IMR-90 (cell line): ENCODE measurements around the gene CST1. TPM values are rescaled to one million over a fixed set of nuclear protein-coding genes. Genes with fewer than 3 reads are reported as not detected.

Source experiments
- ATAC-seq: fragments of 200-7000 bp; cut with Tn5 transposase; 2 replicates; pipeline ENCODE4 v1.9.1; 2020; ENCODE audit warnings: low read depth, mild to moderate bottlenecking, moderate library complexity
- BruUV-seq: library from RNA; stranded (reverse); fragments of 400-500 nt; replicated peaks from 2 replicates; lab custom pipeline; 2021; lab: Mats Ljungman, UMichigan
- CTCF ChIA-PET: fragments of 300-600 bp; formaldehyde crosslinking; extraction: SDS; loops from one replicate; lab custom pipeline; 2021; ENCODE audit warnings: antibody characterized with exemption; lab: Yijun Ruan, JAX
- POLR2A ChIA-PET: fragments of 300-600 bp; sonication (Branson Sonifier 250); formaldehyde crosslinking; loops from one replicate; lab custom pipeline; 2022; ENCODE audit warnings: antibody characterized with exemption; ENCODE audit not compliant: unreplicated experiment; lab: Charles Lee
- DNase-seq: peaks from one replicate; pipeline ENCODE4 v3.0.0; 2013
- H2AFZ ChIP-seq: replicated peaks from 2 replicates; pipeline ENCODE3; 2013; ENCODE audit warnings: low read length, mild to moderate bottlenecking; ENCODE audit not compliant: poor library complexity
- H2AK5ac ChIP-seq: 2 replicates; pipeline ENCODE4 v1.6.1; 2013; ENCODE audit warnings: low read depth, low read length, inconsistent platforms
- H2AK9ac ChIP-seq: replicated peaks from 2 replicates; pipeline ENCODE3; 2013; ENCODE audit warnings: mild to moderate bottlenecking, low read depth, low read length, moderate library complexity; ENCODE audit not compliant: poor library complexity
- H2BK120ac ChIP-seq: 2 replicates; pipeline ENCODE4 v1.6.1; 2013; ENCODE audit warnings: low read depth, low read length, inconsistent platforms
- H2BK15ac ChIP-seq: 3 replicates; pipeline ENCODE4 v1.6.1; 2013; ENCODE audit warnings: low read depth, low read length, inconsistent platforms
- H2BK20ac ChIP-seq: 2 replicates; pipeline ENCODE4 v1.6.1; 2013; ENCODE audit warnings: low read depth, mild to moderate bottlenecking, inconsistent platforms, low read length, moderate library complexity
- H2BK5ac ChIP-seq: 2 replicates; pipeline ENCODE4 v1.6.1; 2013; ENCODE audit warnings: mild to moderate bottlenecking, low read depth, low read length, inconsistent platforms; ENCODE audit not compliant: poor library complexity, severe bottlenecking
- H3K14ac ChIP-seq: replicated peaks from 2 replicates; pipeline ENCODE4 v1.6.1; 2013; ENCODE audit warnings: low read depth, low read length, inconsistent platforms
- H3K18ac ChIP-seq: 2 replicates; pipeline ENCODE4 v1.6.1; 2013; ENCODE audit warnings: low read depth, low read length, control low read depth
- H3K23ac ChIP-seq: 2 replicates; pipeline ENCODE4 v1.6.1; 2013; ENCODE audit warnings: low read depth, low read length, inconsistent platforms
- H3K27ac ChIP-seq: 2 replicates; pipeline ENCODE4 v1.5.1; 2013; ENCODE audit warnings: mild to moderate bottlenecking, control low read depth, low read length; ENCODE audit not compliant: insufficient read depth
- H3K27me3 ChIP-seq: 2 replicates; pipeline ENCODE4 v1.6.1; 2013; ENCODE audit warnings: low read length; ENCODE audit not compliant: control insufficient read depth, insufficient read depth
- H3K36me3 ChIP-seq: 2 replicates; pipeline ENCODE4 v1.6.1; 2013; ENCODE audit warnings: low read length, mixed read lengths; ENCODE audit not compliant: control insufficient read depth, insufficient read depth
- H3K4ac ChIP-seq: 2 replicates; pipeline ENCODE4 v1.6.1; 2013; ENCODE audit warnings: low read depth, low read length, inconsistent platforms
- H3K4me1 ChIP-seq: 2 replicates; pipeline ENCODE4 v1.6.1; 2013; ENCODE audit warnings: low read length, mixed read lengths; ENCODE audit not compliant: control insufficient read depth, insufficient read depth
- H3K4me2 ChIP-seq: 2 replicates; pipeline ENCODE4 v1.6.1; 2013; ENCODE audit warnings: low read depth, mild to moderate bottlenecking, control low read depth, low read length, moderate library complexity
- H3K4me3 ChIP-seq: 2 replicates; pipeline ENCODE4 v1.5.1; 2013; ENCODE audit warnings: low read depth, mild to moderate bottlenecking, control low read depth, low read length, moderate library complexity; ENCODE audit not compliant: insufficient read depth
- H3K56ac ChIP-seq: 2 replicates; pipeline ENCODE4 v1.6.1; 2013; ENCODE audit warnings: low read length, inconsistent platforms; ENCODE audit not compliant: insufficient read depth; ENCODE audit errors: extremely low read depth
- H3K79me1 ChIP-seq, 2 experiments: 2 replicates each; pipeline ENCODE4 v1.6.1; 2013; ENCODE audit warnings: low read length in 2 of 2, inconsistent platforms in 1 of 2, low read depth in 1 of 2
- H3K9ac ChIP-seq: 2 replicates; pipeline ENCODE4 v1.6.1; 2013; ENCODE audit warnings: low read depth, low read length, control low read depth
- H3K9me1 ChIP-seq: 2 replicates; pipeline ENCODE4 v1.6.1; 2013; ENCODE audit warnings: low read length, inconsistent platforms; ENCODE audit not compliant: insufficient read depth
- H3K9me3 ChIP-seq: 2 replicates; pipeline ENCODE4 v1.6.1; 2013; ENCODE audit warnings: low read length; ENCODE audit not compliant: control insufficient read depth, insufficient read depth
- H4K20me1 ChIP-seq: 2 replicates; pipeline ENCODE4 v1.6.1; 2013; ENCODE audit warnings: low read length, inconsistent platforms; ENCODE audit not compliant: insufficient read depth
- H4K5ac ChIP-seq: 2 replicates; pipeline ENCODE4 v1.6.1; 2013; ENCODE audit warnings: mild to moderate bottlenecking, low read depth, low read length, control low read depth
- H4K8ac ChIP-seq, 2 experiments: 2 replicates each; pipeline ENCODE4 v1.6.1; 2013; ENCODE audit warnings: low read depth in 2 of 2, low read length in 2 of 2, control low read depth in 1 of 2, inconsistent platforms in 1 of 2
- H4K91ac ChIP-seq: 2 replicates; pipeline ENCODE4 v1.6.1; 2013; ENCODE audit warnings: low read depth, low read length, inconsistent platforms; ENCODE audit not compliant: insufficient read depth
- CEBPB ChIP-seq: IDR thresholded peaks from 2 replicates; pipeline ENCODE4 v1.6.1; 2012; ENCODE audit warnings: low read depth, low read length, improper control_type of control experiment
- CHD1 ChIP-seq: IDR thresholded peaks from 2 replicates; pipeline ENCODE4 v1.6.1; 2012; ENCODE audit warnings: low read depth, low read length, improper control_type of control experiment
- CTCF ChIP-seq: conservative IDR thresholded peaks from 2 replicates; pipeline ENCODE4 v1.5.1; 2012; ENCODE audit warnings: mild to moderate bottlenecking, low read depth, low read length, improper control_type of control experiment
- ELK1 ChIP-seq: fragments of 150-350 bp; IDR thresholded peaks from 2 replicates; pipeline ENCODE4 v1.6.1; 2016; ENCODE audit warnings: low read depth, mild to moderate bottlenecking, low read length, moderate library complexity, borderline replicate concordance
- MAFK ChIP-seq: IDR thresholded peaks from 2 replicates; pipeline ENCODE4 v1.6.1; 2012; ENCODE audit warnings: low read depth, low read length, improper control_type of control experiment
- MAZ ChIP-seq: IDR thresholded peaks from 2 replicates; pipeline ENCODE4 v1.6.1; 2012; ENCODE audit warnings: low read depth, mild to moderate bottlenecking, low read length, improper control_type of control experiment, moderate library complexity, borderline replicate concordance
- NFE2L2 ChIP-seq: fragments of 150-350 bp; IDR thresholded peaks from 2 replicates; pipeline ENCODE4 v1.6.1; 2016; ENCODE audit warnings: low read depth, mild to moderate bottlenecking, low read length
- POLR2A ChIP-seq: IDR thresholded peaks from 2 replicates; pipeline ENCODE4 v1.6.1; 2012; ENCODE audit warnings: mild to moderate bottlenecking, low read depth, low read length
- RAD21 ChIP-seq: IDR thresholded peaks from 2 replicates; pipeline ENCODE4 v1.6.1; 2012; ENCODE audit warnings: low read length, improper control_type of control experiment
- RFX5 ChIP-seq: IDR thresholded peaks from 2 replicates; pipeline ENCODE4 v1.8.0; 2012; ENCODE audit warnings: low read depth, mild to moderate bottlenecking, low read length, moderate library complexity
- USF2 ChIP-seq: fragments of 150-350 bp; IDR thresholded peaks from 2 replicates; pipeline ENCODE4 v1.6.1; 2017; ENCODE audit warnings: mild to moderate bottlenecking, antibody characterized with exemption, low read length, low read depth
- WGBS, 2 experiments: methylation state at CpG; one replicate each; pipeline versions ENCODE4 v1.1.5 to v1.1.7; 2013; ENCODE audit warnings: missing lambda C conversion rate in 2 of 2; ENCODE audit not compliant: insufficient read length in 1 of 2; ENCODE audit errors: extremely low coverage in 2 of 2; 5-methylcytosine and 5-hydroxymethylcytosine counted together
- dilution Hi-C: fragments of 300-500 bp; cut with HindIII; formaldehyde crosslinking; loops from one replicate; pipeline ENCODE4 v1.14.3; 2018; ENCODE audit warnings: low sequenced_read_pairs; ENCODE audit not compliant: unreplicated experiment
- in situ Hi-C: fragments of 300-500 bp; cut with MboI; formaldehyde crosslinking; loops from 3 replicates; pipeline ENCODE4 v1.14.3; 2019; ENCODE audit warnings: low sequenced_read_pairs, inconsistent platforms, mixed read lengths
- intact Hi-C: fragments of 100-400 bp; cut with micrococcal nuclease; formaldehyde crosslinking; loops from 2 replicates; pipeline ENCODE4 v1.10.0; 2022
- polyA plus RNA-seq, 3 experiments: library from polyadenylated mRNA; depleted of rRNA; stranded (reverse); fragments of >200 nt; gene quantifications; 2 replicates each; pipeline ENCODE4 v1.2.3, GENCODE V29; 2012; ENCODE audit warnings: low replicate concordance in 1 of 3
- total RNA-seq: library from RNA; depleted of rRNA; stranded (reverse); fragments of >200 nt; gene quantifications from 2 replicates; pipeline ENCODE4 v1.2.3, GENCODE V29; 2012

CST1 gene
- total and polyA plus RNA-seq, 2 of the 4 experiments (the other 2 are of a cell fraction) = not detected

- ChIA-PET POLR2A (no interaction called here), CTCF (no interaction called here)
- ATAC-seq (no peak), DNase-seq (no peak)
- Histone ChIP-seq H3K4ac (no peak overlapping the region), H2BK5ac (no peak overlapping the region), H3K18ac (no peak overlapping the region), H2AK9ac (no peak overlapping the region), H2BK120ac (no peak overlapping the region), H4K8ac (no peak overlapping the region), H4K20me1 (no peaks in the 10 kb centered on the region), H3K36me3 (no peaks in the 10 kb centered on the region), H3K4me3 (no peak overlapping the region), H2AFZ (no peak overlapping the region), H3K4me2 (no peak overlapping the region), H3K56ac (no peak overlapping the region), H3K14ac (no peak overlapping the region), H3K9me3 (no peaks in the 10 kb centered on the region), H4K5ac (no peak overlapping the region), H3K4me1 (peaks cover 5% of the 10 kb centered on the region), H3K79me1 (no peaks in the 10 kb centered on the region), H3K9me1 (0 out of 2 replicates have a peak, but pooled peaks cover 9% of the 10 kb centered on the region), H2BK15ac (no peak overlapping the region), H3K9ac (no peak overlapping the region), H4K91ac (no peak overlapping the region), H3K27ac (no peak overlapping the region), H2BK20ac (no peak overlapping the region), H2AK5ac (no peak overlapping the region), H3K27me3 (peaks cover 7% of the 10 kb centered on the region; the same call in 1 of the 2 replicates), H3K23ac (no peak overlapping the region)
- dilution Hi-C loops (no loop called here), intact Hi-C loops (no loop called here), in situ Hi-C loops (no loop called here)
- BruUV-seq = no TSS peak
- no CpG with 5 or more reads among the region's 11 CpGs for WGBS, 2 experiments
- no peak for TF ChIP-seq USF2
- no peak for TF ChIP-seq CEBPB
- no peak for TF ChIP-seq CHD1
- no peak for TF ChIP-seq RFX5
- TF ChIP-seq POLR2A = no peak
- no peak for TF ChIP-seq NFE2L2
- no peak for TF ChIP-seq CTCF
- TF ChIP-seq ELK1 = no peak
- no peak for TF ChIP-seq MAFK
- no peak for TF ChIP-seq RAD21
- TF ChIP-seq MAZ = no peak
Observed at GRCh38 chr20:23752481-23753193, 1.9 kb upstream of the CST1 start.
